ENCODE results near the gene PCYOX1L. TPM values are rescaled to one million over a fixed set of nuclear protein-coding genes. Genes with fewer than 3 reads are reported as not detected.

PCYOX1L gene
- total and polyA plus RNA-seq, 2 donors (not counting 1 experiment from before 2014, with no cell fraction given): 7.6 to 9.1 TPM

DNA sequence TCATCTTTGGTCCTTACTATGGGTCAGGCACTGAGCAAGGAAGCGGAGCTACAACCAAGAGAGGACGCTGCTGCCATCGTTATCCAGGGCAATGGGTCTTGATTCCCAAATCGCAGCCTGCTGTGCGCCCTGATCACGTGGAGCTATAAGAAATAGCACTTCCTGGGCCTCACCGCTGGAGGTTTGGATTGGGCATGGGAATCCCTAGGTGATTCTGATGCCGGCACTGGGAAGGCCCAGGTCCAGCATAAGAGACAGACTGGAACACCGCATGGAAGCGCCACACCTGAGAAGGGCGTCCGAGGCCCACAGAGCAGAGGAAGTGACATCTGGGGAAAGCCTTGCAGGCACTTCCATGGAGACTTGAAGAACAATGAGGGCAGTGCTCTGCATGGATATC, 18.3 kb downstream of the PCYOX1L start:
- Histone ChIP-seq H3K4me1 (ENCODE audit: control insufficient read depth, extremely low read depth, insufficient read depth, low read length) (no peaks in the 10 kb centered on the region), H3K27me3 (ENCODE audit: control insufficient read depth, insufficient read depth, low read length) (no peaks in the 10 kb centered on the region), H3K79me2 (ENCODE audit: control insufficient read depth, insufficient read depth, low read length) (no peaks in the 10 kb centered on the region), H3K27ac (ENCODE audit: insufficient read depth, low read length) (no peak overlapping the region), H4K20me1 (ENCODE audit: control insufficient read depth, extremely low read depth, insufficient read depth, low read length) (no peaks in the 10 kb centered on the region), H3K36me3 (ENCODE audit: control insufficient read depth, insufficient read depth, low read length) (no peaks in the 10 kb centered on the region), H2AFZ (ENCODE audit: low read length) (no peak overlapping the region), H3K9me3 (ENCODE audit: control insufficient read depth, insufficient read depth, low read depth, low read length) (no peaks in the 10 kb centered on the region), H3K4me2 (ENCODE audit: extremely low read depth, insufficient read depth, low read length) (no peak overlapping the region), H3K9ac (ENCODE audit: insufficient read depth, low read length) (no peak overlapping the region), H3K4me3 (replicated peaks in 1 of 4; ENCODE audit: control extremely low read depth in 1 of 4, insufficient read depth in 1 of 4, low read depth in 3 of 4, low read length in 4 of 4) (no peak overlapping the region)
- no peak for DNase-seq (ENCODE audit: low read depth in 2 of 2)
- no peak for TF ChIP-seq CTCF (conservative IDR thresholded peaks at IDR 0.05 in 1 of 2, IDR thresholded peaks at IDR 0.05 in 1 of 2; ENCODE audit: low read depth in 1 of 2, low read length in 2 of 2)
- no peak for TF ChIP-seq EZH2 (IDR thresholded peaks at IDR 0.05; ENCODE audit: low read length, missing control alignments)

DNA sequence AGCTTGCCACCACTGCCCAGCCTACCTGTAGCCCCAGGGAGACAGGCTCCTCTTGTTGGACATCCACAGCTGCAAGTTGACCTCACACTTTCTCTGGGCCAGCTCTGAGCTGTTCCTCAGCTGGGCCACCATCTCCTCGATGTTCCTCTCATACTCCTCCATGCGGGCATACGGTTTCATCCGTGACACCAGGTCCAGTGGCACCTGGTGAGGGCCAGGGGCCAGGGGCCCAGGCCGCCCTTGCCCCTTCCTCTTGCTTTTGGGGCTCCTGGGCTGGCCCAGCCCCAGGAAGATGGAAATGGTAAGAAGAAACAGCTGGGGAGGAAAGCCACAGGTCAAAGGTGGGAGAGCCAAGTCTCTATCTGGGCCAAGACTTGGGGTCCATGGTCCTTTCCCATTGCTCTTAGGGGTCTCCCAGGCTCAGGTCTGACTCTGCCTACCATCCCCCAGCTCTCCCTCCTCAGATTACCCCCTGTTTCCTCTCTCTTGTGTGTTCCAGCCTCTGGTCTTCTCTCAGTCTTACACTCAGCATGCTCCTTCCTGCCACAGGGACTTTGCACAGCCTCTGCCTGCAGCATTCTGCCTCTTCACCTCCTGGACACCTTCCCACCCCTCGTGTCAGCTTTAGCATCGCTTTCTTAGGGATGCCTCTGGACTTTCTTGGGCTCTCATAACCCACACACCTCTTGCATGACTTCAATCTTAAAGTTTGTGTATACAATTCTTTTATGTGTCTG, 19.0 kb downstream of the PCYOX1L start:
- H3K79me2 ChIP-seq (ENCODE audit: control insufficient read depth, insufficient read depth, low read length): no peaks in the 10 kb centered on the region
- H3K4me3 ChIP-seq (replicated peaks in 1 of 4; ENCODE audit: control extremely low read depth in 1 of 4, insufficient read depth in 1 of 4, low read depth in 3 of 4, low read length in 4 of 4): no peak overlapping the region
- no peak overlapping the region for H2AFZ ChIP-seq (ENCODE audit: low read length)
- no peaks in the 10 kb centered on the region for H3K9me3 ChIP-seq (ENCODE audit: control insufficient read depth, insufficient read depth, low read depth, low read length)
- H3K36me3 ChIP-seq (ENCODE audit: control insufficient read depth, insufficient read depth, low read length): no peaks in the 10 kb centered on the region
- no peak for DNase-seq (ENCODE audit: low read depth in 2 of 2)
- no peak for TF ChIP-seq CTCF (conservative IDR thresholded peaks at IDR 0.05 in 1 of 2, IDR thresholded peaks at IDR 0.05 in 1 of 2; ENCODE audit: low read depth in 1 of 2, low read length in 2 of 2)
- no peak overlapping the region for H3K9ac ChIP-seq (ENCODE audit: insufficient read depth, low read length)
- H4K20me1 ChIP-seq (ENCODE audit: control insufficient read depth, extremely low read depth, insufficient read depth, low read length): no peaks in the 10 kb centered on the region
- H3K4me2 ChIP-seq (ENCODE audit: extremely low read depth, insufficient read depth, low read length): no peak overlapping the region
- H3K27ac ChIP-seq (ENCODE audit: insufficient read depth, low read length): no peak overlapping the region
- no peaks in the 10 kb centered on the region for H3K27me3 ChIP-seq (ENCODE audit: control insufficient read depth, insufficient read depth, low read length)
- H3K4me1 ChIP-seq (ENCODE audit: control insufficient read depth, extremely low read depth, insufficient read depth, low read length): peaks cover 2% of the 10 kb centered on the region

DNA sequence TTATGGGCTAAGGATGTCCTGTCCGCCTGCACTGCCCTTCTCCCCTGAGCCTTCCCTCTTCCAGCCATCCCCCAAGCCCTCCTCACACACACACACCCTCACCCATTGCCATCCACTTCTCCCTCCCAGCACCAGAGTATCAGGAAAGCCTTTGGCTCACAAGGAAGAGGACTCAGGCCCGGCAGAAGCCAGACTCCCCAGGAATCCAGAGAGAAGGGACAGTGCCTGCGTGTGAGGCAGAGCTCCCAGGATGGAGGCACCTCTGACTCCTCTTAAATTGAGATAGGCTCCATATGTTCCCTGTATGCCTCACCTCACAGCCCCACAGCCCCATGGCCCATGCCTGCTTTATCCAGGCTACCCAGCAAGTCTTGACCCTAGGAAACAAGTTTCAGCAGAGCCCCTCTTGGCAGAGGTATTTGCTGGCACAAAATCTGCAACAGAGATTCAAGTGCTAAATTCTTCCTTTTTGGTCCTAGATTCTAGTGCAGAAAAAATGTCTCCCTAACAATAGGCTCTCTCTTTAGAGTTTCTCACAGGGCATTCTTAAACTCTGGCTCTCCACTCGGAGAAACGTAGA, 20.5 kb downstream of the PCYOX1L start:
- no peak for TF ChIP-seq CTCF (conservative IDR thresholded peaks at IDR 0.05 in 1 of 2, IDR thresholded peaks at IDR 0.05 in 1 of 2; ENCODE audit: low read depth in 1 of 2, low read length in 2 of 2)
- no peak for TF ChIP-seq EZH2 (IDR thresholded peaks at IDR 0.05; ENCODE audit: low read length, missing control alignments)
- H3K9me3 ChIP-seq (ENCODE audit: control insufficient read depth, insufficient read depth, low read depth, low read length): no peaks in the 10 kb centered on the region
- no peaks in the 10 kb centered on the region for H3K79me2 ChIP-seq (ENCODE audit: control insufficient read depth, insufficient read depth, low read length)
- no peak overlapping the region for H3K9ac ChIP-seq (ENCODE audit: insufficient read depth, low read length)
- no peak overlapping the region for H3K4me2 ChIP-seq (ENCODE audit: extremely low read depth, insufficient read depth, low read length)
- no peaks in the 10 kb centered on the region for H3K27me3 ChIP-seq (ENCODE audit: control insufficient read depth, insufficient read depth, low read length)
- no peak for DNase-seq (ENCODE audit: low read depth in 2 of 2)
- no peaks in the 10 kb centered on the region for H3K36me3 ChIP-seq (ENCODE audit: control insufficient read depth, insufficient read depth, low read length)
- H3K4me3 ChIP-seq (replicated peaks in 1 of 4; ENCODE audit: control extremely low read depth in 1 of 4, insufficient read depth in 1 of 4, low read depth in 3 of 4, low read length in 4 of 4): no peak overlapping the region
- H2AFZ ChIP-seq (ENCODE audit: low read length): no peak overlapping the region
- no peaks in the 10 kb centered on the region for H4K20me1 ChIP-seq (ENCODE audit: control insufficient read depth, extremely low read depth, insufficient read depth, low read length)
- peaks cover 15% of the 10 kb centered on the region for H3K4me1 ChIP-seq (ENCODE audit: control insufficient read depth, extremely low read depth, insufficient read depth, low read length)
- H3K27ac ChIP-seq (ENCODE audit: insufficient read depth, low read length): no peak overlapping the region

Measured in fibroblast of lung (primary cell).